OCI-LY3 (cell line): Measurements from ENCODE around the gene TMEM125.

Experiments used
- H2AFZ ChIP-seq: fragments of 200-600, 300-600 bp; shearing (Covaris generic); 2 replicates; pipeline ENCODE4 v1.6.0; 2014; ENCODE audit warnings: antibody characterized with exemption, low read depth, low read length
- H3K27ac ChIP-seq: fragments of 200-600, 300-600 bp; sonication (generic); 2 replicates; pipeline ENCODE4 v1.5.1; 2014; ENCODE audit warnings: mild to moderate bottlenecking, low read length, moderate library complexity, mixed read lengths
- H3K27me3 ChIP-seq: fragments of 200-600, 300-600 bp; sonication (generic); 2 replicates; pipeline ENCODE4 v1.6.1; 2014; ENCODE audit warnings: low read depth, low read length, mixed read lengths
- H3K36me3 ChIP-seq: fragments of 200-600, 300-600 bp; sonication (generic); replicated peaks from 2 replicates; pipeline ENCODE3; 2014; ENCODE audit warnings: low read depth, low read length, mixed read lengths
- H3K4me1 ChIP-seq: fragments of 300-600, 200-600 bp; sonication (generic); 2 replicates; pipeline ENCODE4 v1.6.1; 2014; ENCODE audit warnings: low read length, mixed read lengths
- H3K4me2 ChIP-seq: fragments of 200-600, 300-600 bp; sonication (generic); 2 replicates; pipeline ENCODE4 v1.6.1; 2014; ENCODE audit warnings: low read length, mixed read lengths
- H3K4me3 ChIP-seq: fragments of 300-600, 200-600 bp; sonication (generic); 2 replicates; pipeline ENCODE4 v1.5.1; 2014; ENCODE audit warnings: antibody characterized with exemption, mild to moderate bottlenecking, low read length, moderate library complexity
- H3K79me2 ChIP-seq: fragments of 300-600, 200-600 bp; shearing (Covaris generic); 2 replicates; pipeline ENCODE4 v1.6.1; 2014; ENCODE audit warnings: mild to moderate bottlenecking, low read length, mixed read lengths
- H3K9ac ChIP-seq: fragments of 300-600, 200-600 bp; shearing (Covaris generic); 2 replicates; pipeline ENCODE4 v1.6.0; 2014; ENCODE audit warnings: mild to moderate bottlenecking, low read length, moderate library complexity
- H3K9me3 ChIP-seq: fragments of 200-600, 300-600 bp; shearing (Covaris generic); 2 replicates; pipeline ENCODE4 v1.6.1; 2014; ENCODE audit warnings: low read length, mixed read lengths; ENCODE audit not compliant: insufficient read depth
- H4K20me1 ChIP-seq: fragments of 200-600, 300-600 bp; sonication (generic); 2 replicates; pipeline ENCODE4 v1.6.1; 2016; ENCODE audit warnings: low read length, mixed read lengths; ENCODE audit not compliant: insufficient read depth
- CTCF ChIP-seq: fragments of 200-600, 300-600 bp; sonication (generic); IDR thresholded peaks from 2 replicates; pipeline ENCODE4 v1.5.1; 2014; ENCODE audit warnings: antibody characterized with exemption, low read length, low read depth
- EZH2phosphoT487 ChIP-seq: fragments of 200-600 bp; shearing (Covaris generic); IDR thresholded peaks from 2 replicates; pipeline ENCODE4 v1.6.1; 2018; ENCODE audit warnings: antibody characterized with exemption, mixed run types, low read depth

The TMEM125 gene

GRCh38 chr1:43304771-43305300 lies 35.1 kb downstream of the TMEM125 start:
- Histone ChIP-seq H4K20me1 (no peaks in the 10 kb centered on the region), H3K9ac (no peak overlapping the region), H3K4me1 (no peaks in the 10 kb centered on the region), H3K36me3 (no peaks in the 10 kb centered on the region), H3K79me2 (no peaks in the 10 kb centered on the region), H2AFZ (no peak overlapping the region), H3K27ac (no peak overlapping the region), H3K4me2 (no peak overlapping the region), H3K9me3 (no peaks in the 10 kb centered on the region), H3K4me3 (no peak overlapping the region), H3K27me3 (peaks cover 6% of the 10 kb centered on the region; the same call in 1 of the 2 replicates)
- TF ChIP-seq CTCF (no peak), EZH2phosphoT487 (no peak)

GRCh38 chr1:43305461-43305860 lies 35.7 kb downstream of the TMEM125 start:
- H3K9me3 ChIP-seq = no peaks in the 10 kb centered on the region
- no peaks in the 10 kb centered on the region for H3K4me1 ChIP-seq
- no peak overlapping the region for H3K27ac ChIP-seq
- no peak overlapping the region for H3K4me2 ChIP-seq
- TF ChIP-seq CTCF (no peak), EZH2phosphoT487 (no peak)
- H2AFZ ChIP-seq = no peak overlapping the region
- H3K4me3 ChIP-seq = no peak overlapping the region
- no peaks in the 10 kb centered on the region for H4K20me1 ChIP-seq
- no peak overlapping the region for H3K9ac ChIP-seq
- H3K79me2 ChIP-seq = no peaks in the 10 kb centered on the region
- H3K36me3 ChIP-seq = no peaks in the 10 kb centered on the region
- H3K27me3 ChIP-seq = peaks cover 6% of the 10 kb centered on the region; the same call in 1 of the 2 replicates

GRCh38 chr1:43305926-43306687 lies 36.3 kb downstream of the TMEM125 start:
- Histone ChIP-seq H3K9me3 (no peaks in the 10 kb centered on the region), H3K27me3 (peaks cover 6% of the 10 kb centered on the region; the same call in 1 of the 2 replicates), H3K4me2 (no peak overlapping the region), H3K36me3 (no peaks in the 10 kb centered on the region), H3K9ac (no peak overlapping the region), H4K20me1 (no peaks in the 10 kb centered on the region), H2AFZ (no peak overlapping the region), H3K4me3 (no peak overlapping the region), H3K4me1 (no peaks in the 10 kb centered on the region), H3K79me2 (no peaks in the 10 kb centered on the region), H3K27ac (no peak overlapping the region)
- TF ChIP-seq EZH2phosphoT487 (no peak), CTCF (no peak)

GRCh38 chr1:43306688-43307457 lies 37.1 kb downstream of the TMEM125 start:
- peaks cover 6% of the 10 kb centered on the region; the same call in 1 of the 2 replicates for H3K27me3 ChIP-seq
- TF ChIP-seq CTCF (no peak), EZH2phosphoT487 (no peak)
- H3K36me3 ChIP-seq = no peaks in the 10 kb centered on the region
- H3K4me1 ChIP-seq = no peaks in the 10 kb centered on the region
- H3K9ac ChIP-seq = no peak overlapping the region
- no peaks in the 10 kb centered on the region for H3K79me2 ChIP-seq
- no peak overlapping the region for H2AFZ ChIP-seq
- H3K4me3 ChIP-seq = no peak overlapping the region
- no peaks in the 10 kb centered on the region for H3K9me3 ChIP-seq
- no peak overlapping the region for H3K4me2 ChIP-seq
- H3K27ac ChIP-seq = no peak overlapping the region
- H4K20me1 ChIP-seq = no peaks in the 10 kb centered on the region
